Measurements from ENCODE around the gene HSPB7. TPM values are rescaled to one million over a fixed set of nuclear protein-coding genes. Genes with fewer than 3 reads are reported as not detected.
"Not testable (repeated sequence)": the region's sequence is repeated elsewhere in the genome, so short reads cannot be mapped to it uniquely, and the experiment has no call there.

Gene HSPB7
- polyA plus RNA-seq, 1 experiment: 3.5 TPM

- no peak for TF ChIP-seq CTCF (IDR thresholded peaks at IDR 0.05; ENCODE audit: low read depth, low read length)
- DNase-seq (ENCODE audit: low read depth, low spot score): no peak
- POLR2A ChIA-PET: no interaction called here
- Histone ChIP-seq H3K27me3 (ENCODE audit: control insufficient read depth, insufficient read depth, low read length) (peaks cover 2% of the 10 kb centered on the region), H3K27ac (ENCODE audit: low read depth, low read length) (no peak overlapping the region), H3K4me3 (ENCODE audit: low read depth, low read length) (no peak overlapping the region), H3K9me3 (ENCODE audit: control insufficient read depth, insufficient read depth, low read length) (no peaks in the 10 kb centered on the region; the same call in 1 of the 2 replicates)
- CTCF ChIA-PET: no interaction called here
These were observed 36.2 kb downstream of the HSPB7 start for GRCh38 chr1:15981679-15982078.

GRCh38 chr1:15977947-15978346 lies 39.9 kb downstream of the HSPB7 start:
- CTCF ChIA-PET; POLR2A ChIA-PET; DNase-seq (ENCODE audit: low read depth, low spot score): not testable (repeated sequence)

DNA sequence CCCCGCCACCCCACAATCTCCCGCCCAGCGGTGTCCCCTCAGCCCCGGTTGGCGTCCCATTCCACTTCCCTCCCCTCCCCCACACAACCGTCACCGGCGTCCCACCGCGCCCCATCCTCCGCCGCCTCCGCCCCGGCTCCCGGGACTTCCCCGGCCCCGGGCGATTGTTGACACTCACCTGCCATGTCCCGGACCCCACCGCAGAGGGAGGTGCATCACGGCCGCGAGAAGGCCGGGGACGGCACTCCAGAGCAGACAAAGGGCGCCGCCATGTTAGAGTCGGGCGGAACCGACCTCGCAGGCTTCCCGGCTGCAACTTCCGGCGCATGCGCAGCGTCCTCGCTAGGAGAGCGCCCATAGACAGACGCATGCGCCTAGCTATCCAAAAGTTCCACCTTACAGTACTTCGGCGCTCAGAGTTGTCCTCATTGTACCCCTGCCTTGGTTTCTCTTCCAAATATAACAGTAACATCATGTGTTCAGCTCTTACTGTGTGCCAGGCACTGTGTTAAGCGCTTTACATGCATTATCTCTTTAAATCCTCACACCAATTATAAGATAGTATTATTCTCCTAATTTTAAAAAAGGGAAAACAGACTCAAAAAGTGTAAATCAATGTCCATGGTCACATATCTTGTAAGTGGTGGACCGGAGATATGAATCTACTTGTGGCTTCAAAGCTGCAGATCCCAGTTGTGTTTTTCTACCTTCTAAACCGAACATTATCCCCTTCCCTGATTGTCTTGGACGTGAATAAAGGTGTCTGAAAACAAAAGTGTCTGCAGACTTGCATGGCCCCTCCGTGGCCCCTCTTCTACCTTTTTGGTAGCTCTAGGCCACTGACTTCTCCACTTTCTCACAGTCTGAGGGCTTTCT lies 41.8 kb downstream of the HSPB7 start, which contains the start of gene ZBTB17:
TSS of gene ZBTB17 (minus strand) at position 297 of the 876 bp plus-strand sequence. CDS start 27,606 bp downstream, outside the sequence.
- no peaks in the 10 kb centered on the region; the same call in 1 of the 2 replicates for H3K9me3 ChIP-seq (ENCODE audit: control insufficient read depth, insufficient read depth, low read length)
- peaks cover 2% of the 10 kb centered on the region for H3K27me3 ChIP-seq (ENCODE audit: control insufficient read depth, insufficient read depth, low read length)
- CTCF ChIA-PET: interaction anchor here (0.9 to 1.7 kb wide), 3 partner anchors 10 to 184 kb away, joined by 3 to 8 read pairs (median 6); no protein-coding TSS in a partner anchor
- POLR2A ChIA-PET: interaction anchor here (0.6 to 1.5 kb wide), 4 partner anchors 32 to 198 kb away, joined by 3 to 5 read pairs (median 4); no protein-coding TSS in a partner anchor
- DNase-seq (ENCODE audit: low read depth, low spot score): peak; percentile 83
- no peak; the same call in 1 of the 2 replicates for TF ChIP-seq CTCF (IDR thresholded peaks at IDR 0.05; ENCODE audit: low read depth, low read length)
- peak within 1 kb of the TSS; percentile 76 for H3K4me3 ChIP-seq (ENCODE audit: low read depth, low read length)
- H3K27ac ChIP-seq (ENCODE audit: low read depth, low read length): peak within 1 kb of the TSS; percentile 81

More at GRCh38 chr1:15977947-15978346, 39.9 kb downstream of the HSPB7 start:
- not testable (repeated sequence) for H3K9me3 ChIP-seq (ENCODE audit: control insufficient read depth, insufficient read depth, low read length); H3K4me3 ChIP-seq (ENCODE audit: low read depth, low read length); H3K27ac ChIP-seq (ENCODE audit: low read depth, low read length); H3K27me3 ChIP-seq (ENCODE audit: control insufficient read depth, insufficient read depth, low read length)

DNA sequence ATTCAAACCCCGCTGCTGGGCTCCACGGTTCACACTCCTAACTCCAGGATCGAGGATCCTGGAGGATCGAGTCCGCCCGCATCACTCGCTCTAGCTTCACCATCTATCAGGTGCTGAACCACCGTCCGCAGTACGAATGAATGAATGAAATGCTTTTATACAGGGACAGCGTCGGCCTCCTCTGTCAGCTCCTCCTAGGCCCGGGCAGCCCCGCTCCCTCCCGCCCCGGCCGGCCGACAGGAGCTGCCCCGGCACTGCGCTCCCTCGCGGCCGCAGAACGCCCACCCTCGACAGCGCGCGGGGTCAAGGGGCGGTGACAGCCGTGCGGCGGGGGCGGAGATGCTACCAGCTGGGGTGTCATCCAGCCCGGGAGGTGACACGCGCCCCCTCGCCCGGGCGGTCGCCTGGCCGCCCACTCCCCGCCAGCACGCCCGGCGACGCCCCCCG lies 42.5 kb downstream of the HSPB7 start:
- H3K27me3 ChIP-seq (ENCODE audit: control insufficient read depth, insufficient read depth, low read length): peaks cover 2% of the 10 kb centered on the region
- H3K4me3 ChIP-seq (ENCODE audit: low read depth, low read length): peak overlapping the region; percentile 76
- ChIA-PET POLR2A (interaction anchor here (0.7 to 1.5 kb wide), 3 partner anchors 126 to 174 kb away, joined by 3 to 5 read pairs (median 3); partner anchors contain the start of gene SPEN), CTCF (interaction anchor here (0.6 to 1.7 kb wide), 7 partner anchors 9 to 183 kb away, joined by 3 to 8 read pairs (median 3); no protein-coding TSS in a partner anchor)
- no peak for TF ChIP-seq CTCF (IDR thresholded peaks at IDR 0.05; ENCODE audit: low read depth, low read length)
- H3K27ac ChIP-seq (ENCODE audit: low read depth, low read length): no peak overlapping the region
- H3K9me3 ChIP-seq (ENCODE audit: control insufficient read depth, insufficient read depth, low read length): no peaks in the 10 kb centered on the region; the same call in 1 of the 2 replicates
- no peak for DNase-seq (ENCODE audit: low read depth, low spot score)

DNA sequence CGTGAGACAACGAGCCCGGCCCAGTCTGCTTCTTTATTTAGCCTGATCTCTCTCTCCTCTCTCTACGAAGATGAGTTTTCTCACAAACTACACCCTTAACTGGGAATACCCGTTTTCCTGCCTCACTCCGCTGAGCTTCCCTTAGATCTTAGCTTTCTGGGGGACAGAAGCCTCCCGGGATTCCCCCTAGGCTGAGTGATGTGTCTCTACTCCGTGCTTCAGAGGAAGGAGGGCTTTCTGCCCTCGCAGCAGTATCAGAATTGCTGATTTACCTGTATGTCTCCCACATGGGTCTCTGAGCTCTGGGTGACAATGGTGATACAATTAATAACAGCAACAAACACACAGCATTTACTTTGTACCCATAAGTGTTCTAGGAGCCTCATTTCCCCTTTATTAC lies 43.0 kb downstream of the HSPB7 start:
- H3K27me3 ChIP-seq (ENCODE audit: control insufficient read depth, insufficient read depth, low read length): peaks cover 2% of the 10 kb centered on the region
- TF ChIP-seq CTCF (IDR thresholded peaks at IDR 0.05; ENCODE audit: low read depth, low read length): no peak
- H3K4me3 ChIP-seq (ENCODE audit: low read depth, low read length): peak overlapping the region; percentile 76
- H3K27ac ChIP-seq (ENCODE audit: low read depth, low read length): no peak overlapping the region
- ChIA-PET CTCF (interaction anchor here (0.6 to 0.9 kb wide), 5 partner anchors 8 to 160 kb away, joined by 3 to 5 read pairs (median 3); no protein-coding TSS in a partner anchor), POLR2A (interaction anchor here (0.7 to 1.5 kb wide), 3 partner anchors 126 to 174 kb away, joined by 3 to 5 read pairs (median 3); partner anchors contain the start of gene SPEN)
- no peaks in the 10 kb centered on the region; the same call in 1 of the 2 replicates for H3K9me3 ChIP-seq (ENCODE audit: control insufficient read depth, insufficient read depth, low read length)
- no peak for DNase-seq (ENCODE audit: low read depth, low spot score)

Data from AG04450 (cell line).